Tibial nerve (tissue), 3 donors: ENCODE data around the gene CASP7.

Experiments used
- POLR2A ChIP-seq, 2 donors: fragments of 450-650 bp; IDR thresholded peaks; one replicate each; pipeline ENCODE4 v1.6.1; 2017; ENCODE audit warnings: antibody characterized with exemption in 2 of 2, mild to moderate bottlenecking in 2 of 2, moderate library complexity in 2 of 2
- TF ChIP-seq, protein P1 (sequence below), 5 experiments: fragments of 200-600 bp in 3 of 5; fragments of 450-650 bp in 2 of 5; sonication (generic) in 3 of 5; IDR thresholded peaks; one replicate each; pipeline ENCODE4 v1.5.1; 2016 to 2019; ENCODE audit warnings: antibody characterized with exemption in 5 of 5, mild to moderate bottlenecking in 3 of 5, moderate library complexity in 2 of 5

GRCh38 chr10:113709221-113709838, 29.6 kb downstream of the CASP7 start:
- TF ChIP-seq, protein P1, sequence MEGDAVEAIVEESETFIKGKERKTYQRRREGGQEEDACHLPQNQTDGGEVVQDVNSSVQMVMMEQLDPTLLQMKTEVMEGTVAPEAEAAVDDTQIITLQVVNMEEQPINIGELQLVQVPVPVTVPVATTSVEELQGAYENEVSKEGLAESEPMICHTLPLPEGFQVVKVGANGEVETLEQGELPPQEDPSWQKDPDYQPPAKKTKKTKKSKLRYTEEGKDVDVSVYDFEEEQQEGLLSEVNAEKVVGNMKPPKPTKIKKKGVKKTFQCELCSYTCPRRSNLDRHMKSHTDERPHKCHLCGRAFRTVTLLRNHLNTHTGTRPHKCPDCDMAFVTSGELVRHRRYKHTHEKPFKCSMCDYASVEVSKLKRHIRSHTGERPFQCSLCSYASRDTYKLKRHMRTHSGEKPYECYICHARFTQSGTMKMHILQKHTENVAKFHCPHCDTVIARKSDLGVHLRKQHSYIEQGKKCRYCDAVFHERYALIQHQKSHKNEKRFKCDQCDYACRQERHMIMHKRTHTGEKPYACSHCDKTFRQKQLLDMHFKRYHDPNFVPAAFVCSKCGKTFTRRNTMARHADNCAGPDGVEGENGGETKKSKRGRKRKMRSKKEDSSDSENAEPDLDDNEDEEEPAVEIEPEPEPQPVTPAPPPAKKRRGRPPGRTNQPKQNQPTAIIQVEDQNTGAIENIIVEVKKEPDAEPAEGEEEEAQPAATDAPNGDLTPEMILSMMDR (IDR thresholded peaks at IDR 0.05): no peak
- TF ChIP-seq POLR2A (IDR thresholded peaks at IDR 0.05): no peak
